Astrocyte (in vitro differentiated cells and primary cell): Measurements from ENCODE around the gene TK2. TPM values are rescaled to one million over a fixed set of nuclear protein-coding genes. Genes with fewer than 3 reads are reported as not detected.
A peak's percentile ranks its signal among the peaks of the same experiment; 100 is the strongest.

ENCODE experiments used
- DNase-seq: peaks from one replicate; pipeline ENCODE4 v3.0.0-alpha.2; 2010; ENCODE audit warnings: low read depth
- FAIRE-seq: peaks from 2 replicates; lab custom pipeline; 2011; peaks lifted over from hg19 to GRCh38; lab: Jason Lieb, UNC
- H2AFZ ChIP-seq: 2 replicates; pipeline ENCODE4 v1.6.0; 2012; ENCODE audit warnings: low read depth, low read length, inconsistent platforms
- H3K27ac ChIP-seq: 2 replicates; pipeline ENCODE4 v1.5.1; 2011; ENCODE audit warnings: low read depth, low read length, inconsistent platforms
- H3K27me3 ChIP-seq: 2 replicates; pipeline ENCODE4 v1.6.0; 2011; ENCODE audit warnings: low read length, inconsistent platforms; ENCODE audit not compliant: insufficient read depth
- H3K36me3 ChIP-seq: 2 replicates; pipeline ENCODE4 v1.5.1; 2011; ENCODE audit warnings: low read length, inconsistent platforms; ENCODE audit not compliant: insufficient read depth
- H3K4me1 ChIP-seq: 2 replicates; pipeline ENCODE4 v1.5.1; 2011; ENCODE audit warnings: low read length, inconsistent platforms; ENCODE audit not compliant: insufficient read depth
- H3K4me2 ChIP-seq: 2 replicates; pipeline ENCODE4 v1.6.0; 2012; ENCODE audit warnings: low read length, inconsistent platforms
- H3K4me3 ChIP-seq: 2 replicates; pipeline ENCODE4 v1.5.1; 2011; ENCODE audit warnings: low read depth, mild to moderate bottlenecking, low read length, inconsistent platforms; ENCODE audit not compliant: insufficient read depth
- H3K79me2 ChIP-seq: 2 replicates; pipeline ENCODE4 v1.6.0; 2012; ENCODE audit warnings: mild to moderate bottlenecking, low read length, inconsistent platforms; ENCODE audit not compliant: insufficient read depth
- H3K9ac ChIP-seq: 2 replicates; pipeline ENCODE4 v1.6.0; 2012; ENCODE audit warnings: mild to moderate bottlenecking, low read length, inconsistent platforms
- H3K9me3 ChIP-seq: 2 replicates; pipeline ENCODE4 v1.5.1; 2012; ENCODE audit warnings: low read depth, mild to moderate bottlenecking, low read length, inconsistent platforms; ENCODE audit not compliant: insufficient read depth
- H4K20me1 ChIP-seq: 2 replicates; pipeline ENCODE4 v1.6.0; 2012; ENCODE audit warnings: low read length, inconsistent platforms; ENCODE audit not compliant: insufficient read depth
- H3K27ac Mint-ChIP-seq: one replicate; pipeline ENCODE4 v1.8.0; 2021; ENCODE audit warnings: mild to moderate bottlenecking, mixed read lengths; ENCODE audit not compliant: unreplicated experiment
- H3K27me3 Mint-ChIP-seq: one replicate; pipeline ENCODE4 v1.8.0; 2021; ENCODE audit warnings: low read depth, mixed read lengths; ENCODE audit not compliant: unreplicated experiment
- H3K36me3 Mint-ChIP-seq: one replicate; pipeline ENCODE4 v1.8.0; 2021; ENCODE audit warnings: low read depth, mixed read lengths; ENCODE audit not compliant: unreplicated experiment
- H3K4me1 Mint-ChIP-seq: one replicate; pipeline ENCODE4 v1.8.0; 2021; ENCODE audit warnings: low read depth, mixed read lengths; ENCODE audit not compliant: unreplicated experiment
- H3K4me3 Mint-ChIP-seq: one replicate; pipeline ENCODE4 v1.8.0; 2021; ENCODE audit warnings: mild to moderate bottlenecking, moderate library complexity, mixed read lengths; ENCODE audit not compliant: unreplicated experiment
- H3K9me3 Mint-ChIP-seq: one replicate; pipeline ENCODE4 v1.8.0; 2021; ENCODE audit warnings: mild to moderate bottlenecking, mixed read lengths; ENCODE audit not compliant: unreplicated experiment
- EZH2 ChIP-seq: IDR thresholded peaks from 2 replicates; pipeline ENCODE4 v1.6.1; 2012; ENCODE audit warnings: mild to moderate bottlenecking, low read length, inconsistent platforms; ENCODE audit not compliant: insufficient read depth
- total RNA-seq: library from RNA; stranded (reverse); gene quantifications from 2 replicates; pipeline ENCODE4 v1.2.1, GENCODE V29; 2021
- TF ChIP-seq, protein P1 (sequence below): IDR thresholded peaks from 2 replicates; pipeline ENCODE4 v1.5.1; 2011; ENCODE audit warnings: low read depth, mild to moderate bottlenecking, inconsistent platforms, low read length, moderate library complexity; ENCODE audit not compliant: insufficient read depth

The TK2 gene
- total RNA-seq, 1 donor from 2014 or later = 12.4 TPM

GRCh38 chr16:66511602-66512271, 38.2 kb downstream of the TK2 start:
- FAIRE-seq = no peak
- H3K27ac Mint-ChIP-seq = no peak overlapping the region
- H4K20me1 ChIP-seq = no peaks in the 10 kb centered on the region
- peaks cover 53% of the 10 kb centered on the region for H3K4me1 ChIP-seq
- H3K4me1 Mint-ChIP-seq = peaks cover 29% of the 10 kb centered on the region
- DNase-seq = peak; percentile 80
- H3K9ac ChIP-seq = peak overlapping the region; percentile 32
- H3K36me3 ChIP-seq = no peaks in the 10 kb centered on the region
- H3K27me3 Mint-ChIP-seq = peaks cover 2% of the 10 kb centered on the region
- TF ChIP-seq, protein P1, sequence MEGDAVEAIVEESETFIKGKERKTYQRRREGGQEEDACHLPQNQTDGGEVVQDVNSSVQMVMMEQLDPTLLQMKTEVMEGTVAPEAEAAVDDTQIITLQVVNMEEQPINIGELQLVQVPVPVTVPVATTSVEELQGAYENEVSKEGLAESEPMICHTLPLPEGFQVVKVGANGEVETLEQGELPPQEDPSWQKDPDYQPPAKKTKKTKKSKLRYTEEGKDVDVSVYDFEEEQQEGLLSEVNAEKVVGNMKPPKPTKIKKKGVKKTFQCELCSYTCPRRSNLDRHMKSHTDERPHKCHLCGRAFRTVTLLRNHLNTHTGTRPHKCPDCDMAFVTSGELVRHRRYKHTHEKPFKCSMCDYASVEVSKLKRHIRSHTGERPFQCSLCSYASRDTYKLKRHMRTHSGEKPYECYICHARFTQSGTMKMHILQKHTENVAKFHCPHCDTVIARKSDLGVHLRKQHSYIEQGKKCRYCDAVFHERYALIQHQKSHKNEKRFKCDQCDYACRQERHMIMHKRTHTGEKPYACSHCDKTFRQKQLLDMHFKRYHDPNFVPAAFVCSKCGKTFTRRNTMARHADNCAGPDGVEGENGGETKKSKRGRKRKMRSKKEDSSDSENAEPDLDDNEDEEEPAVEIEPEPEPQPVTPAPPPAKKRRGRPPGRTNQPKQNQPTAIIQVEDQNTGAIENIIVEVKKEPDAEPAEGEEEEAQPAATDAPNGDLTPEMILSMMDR = no peak
- TF ChIP-seq EZH2 = no peak
- H2AFZ ChIP-seq = peak overlapping the region; percentile 4
- H3K4me2 ChIP-seq = peak overlapping the region; percentile 72
- peak overlapping the region; percentile 18 for H3K4me3 Mint-ChIP-seq
- no peaks in the 10 kb centered on the region for H3K36me3 Mint-ChIP-seq
- H3K27me3 ChIP-seq = no peaks in the 10 kb centered on the region
- H3K9me3 ChIP-seq = no peaks in the 10 kb centered on the region
- no peaks in the 10 kb centered on the region for H3K79me2 ChIP-seq
- peak overlapping the region; percentile 70 for H3K27ac ChIP-seq
- no peak overlapping the region for H3K4me3 ChIP-seq
- H3K9me3 Mint-ChIP-seq = no peaks in the 10 kb centered on the region

- Mint-ChIP-seq H3K9me3 (no peaks in the 10 kb centered on the region), H3K4me3 (no peak overlapping the region), H3K4me1 (peaks cover 22% of the 10 kb centered on the region), H3K27ac (no peak overlapping the region), H3K27me3 (peaks cover 2% of the 10 kb centered on the region), H3K36me3 (no peaks in the 10 kb centered on the region)
- Histone ChIP-seq H3K4me2 (peak overlapping the region; percentile 72), H3K9me3 (no peaks in the 10 kb centered on the region), H3K27ac (peak overlapping the region; percentile 70), H2AFZ (no peak overlapping the region), H3K36me3 (no peaks in the 10 kb centered on the region), H3K9ac (peak overlapping the region; percentile 32), H4K20me1 (no peaks in the 10 kb centered on the region), H3K4me3 (no peak overlapping the region), H3K27me3 (no peaks in the 10 kb centered on the region), H3K4me1 (peaks cover 45% of the 10 kb centered on the region), H3K79me2 (no peaks in the 10 kb centered on the region)
- TF ChIP-seq, protein P1 = no peak
- no peak for TF ChIP-seq EZH2
- FAIRE-seq = no peak
- DNase-seq = no peak
These were observed 39.0 kb downstream of the TK2 start for GRCh38 chr16:66510711-66511601.
